LNCAP (cell line): Measurements from ENCODE around the gene STK11IP.

Experiments
- TF ChIP-seq, protein P1 (sequence below): fragments of 450-650 bp; IDR thresholded peaks from 2 replicates; pipeline ENCODE4 v1.5.1; 2017; ENCODE audit warnings: mild to moderate bottlenecking

The STK11IP gene

GRCh38 chr2:219650426-219651248 is 53.0 kb downstream of the STK11IP start:
- TF ChIP-seq, protein P1, sequence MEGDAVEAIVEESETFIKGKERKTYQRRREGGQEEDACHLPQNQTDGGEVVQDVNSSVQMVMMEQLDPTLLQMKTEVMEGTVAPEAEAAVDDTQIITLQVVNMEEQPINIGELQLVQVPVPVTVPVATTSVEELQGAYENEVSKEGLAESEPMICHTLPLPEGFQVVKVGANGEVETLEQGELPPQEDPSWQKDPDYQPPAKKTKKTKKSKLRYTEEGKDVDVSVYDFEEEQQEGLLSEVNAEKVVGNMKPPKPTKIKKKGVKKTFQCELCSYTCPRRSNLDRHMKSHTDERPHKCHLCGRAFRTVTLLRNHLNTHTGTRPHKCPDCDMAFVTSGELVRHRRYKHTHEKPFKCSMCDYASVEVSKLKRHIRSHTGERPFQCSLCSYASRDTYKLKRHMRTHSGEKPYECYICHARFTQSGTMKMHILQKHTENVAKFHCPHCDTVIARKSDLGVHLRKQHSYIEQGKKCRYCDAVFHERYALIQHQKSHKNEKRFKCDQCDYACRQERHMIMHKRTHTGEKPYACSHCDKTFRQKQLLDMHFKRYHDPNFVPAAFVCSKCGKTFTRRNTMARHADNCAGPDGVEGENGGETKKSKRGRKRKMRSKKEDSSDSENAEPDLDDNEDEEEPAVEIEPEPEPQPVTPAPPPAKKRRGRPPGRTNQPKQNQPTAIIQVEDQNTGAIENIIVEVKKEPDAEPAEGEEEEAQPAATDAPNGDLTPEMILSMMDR: no peak

DNA sequence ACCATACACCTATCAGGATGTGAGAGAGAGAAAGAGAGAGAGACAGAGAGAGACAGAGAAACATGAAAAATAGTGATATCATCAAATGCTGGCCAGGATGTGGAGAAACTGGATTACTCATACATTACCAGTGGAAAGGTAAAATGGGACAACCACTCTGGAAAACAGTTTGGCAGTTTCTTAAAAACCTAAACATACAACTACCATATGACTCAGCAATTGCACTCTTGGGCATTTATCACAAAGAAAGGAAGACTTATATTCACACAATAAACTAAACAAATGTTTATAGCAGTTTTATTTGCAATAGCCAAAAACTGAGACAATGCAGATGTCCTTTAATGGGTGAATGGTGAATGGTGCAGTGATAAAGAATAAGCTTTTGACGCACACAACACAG is 58.9 kb downstream of the STK11IP start:
- TF ChIP-seq, protein P1: no peak

- TF ChIP-seq, protein P1: no peak
These were observed 60.7 kb downstream of the STK11IP start for GRCh38 chr2:219658196-219658846.

DNA sequence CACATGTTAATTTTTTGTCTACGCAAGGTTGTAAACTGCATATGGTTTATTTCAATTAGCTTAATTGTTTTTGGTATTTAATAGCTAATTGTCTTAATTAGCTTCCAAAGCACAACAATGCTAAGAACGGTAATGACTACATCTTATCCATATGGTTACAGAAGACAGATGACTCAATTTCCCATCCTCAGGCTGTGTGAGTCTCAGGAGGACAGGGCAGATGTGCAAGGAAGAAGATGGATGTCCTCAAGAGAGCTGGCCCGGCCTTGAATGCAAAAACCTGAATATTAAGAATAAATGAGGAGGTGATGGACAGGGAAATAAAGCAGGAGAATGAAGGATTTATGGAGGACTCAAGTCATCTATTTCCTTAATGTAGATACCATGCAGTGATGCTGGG is 61.2 kb downstream of the STK11IP start:
- TF ChIP-seq, protein P1: no peak

GRCh38 chr2:219661197-219661954 is 63.7 kb downstream of the STK11IP start:
- TF ChIP-seq, protein P1: no peak

DNA sequence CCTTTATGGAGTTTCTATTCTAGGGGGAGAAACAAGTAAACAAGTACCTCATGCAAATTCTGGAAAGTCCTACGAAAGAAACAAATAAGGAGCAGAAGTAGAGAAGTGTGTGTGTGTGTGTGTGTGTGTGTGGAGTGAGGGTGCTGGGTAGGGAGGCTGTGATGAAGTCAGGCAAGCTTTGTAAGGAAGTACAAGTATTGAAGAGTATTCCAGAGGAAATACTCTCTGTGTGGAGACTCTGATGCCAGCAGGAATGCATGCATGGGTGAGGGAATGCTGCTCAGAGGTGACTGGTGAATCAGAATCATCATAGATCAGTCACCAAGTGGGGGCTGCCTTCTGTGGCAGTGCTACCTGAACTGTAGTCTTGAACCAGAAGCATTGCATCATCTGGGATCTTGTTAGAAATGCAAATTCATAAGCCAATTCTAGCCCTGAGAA is 64.3 kb downstream of the STK11IP start:
- TF ChIP-seq, protein P1: no peak

- TF ChIP-seq, protein P1: no peak
These were observed 64.9 kb downstream of the STK11IP start for GRCh38 chr2:219662566-219662965.
